PC-9 (cell line): ENCODE measurements around the gene KDM1A. TPM values are rescaled to one million over a fixed set of nuclear protein-coding genes. Genes with fewer than 3 reads are reported as not detected.

Experiments used
- BruUV-seq: library from RNA; stranded (reverse); fragments of 400-500 nt; replicated peaks from 2 replicates; lab custom pipeline; 2021; lab: Mats Ljungman, UMichigan
- CTCF ChIA-PET: fragments of 300-600 bp; sonication (Branson Sonifier 250); formaldehyde crosslinking; loops from one replicate; lab custom pipeline; 2022; ENCODE audit warnings: antibody characterized with exemption; lab: Charles Lee
- POLR2A ChIA-PET: fragments of 300-600 bp; sonication (Branson Sonifier 250); formaldehyde crosslinking; loops from one replicate; lab custom pipeline; 2022; ENCODE audit warnings: antibody characterized with exemption; ENCODE audit not compliant: unreplicated experiment; lab: Charles Lee
- DNase-seq, 2 experiments: peaks; one replicate each; pipeline versions ENCODE4 v3.0.0 to v3.0.0-alpha.2; 2015 to 2022; ENCODE audit warnings: mixed read lengths in 1 of 2
- H2AFZ ChIP-seq: fragments of 200-600 bp; sonication (generic); 2 replicates; pipeline ENCODE4 v1.8.1; 2017; ENCODE audit warnings: antibody characterized with exemption
- H3F3A ChIP-seq: fragments of 200-600 bp; sonication (generic); 2 replicates; pipeline ENCODE4 v1.8.1; 2017; ENCODE audit warnings: antibody characterized with exemption, mild to moderate bottlenecking, low read depth; ENCODE audit not compliant: insufficient read depth
- H3K27ac ChIP-seq: fragments of 200-600 bp; sonication (generic); 2 replicates; pipeline ENCODE4 v1.6.1; 2016; ENCODE audit warnings: mixed run types
- H3K27me3 ChIP-seq: fragments of 200-600 bp; sonication (generic); 2 replicates; pipeline ENCODE4 v1.6.1; 2016; ENCODE audit warnings: low read depth, mixed run types; ENCODE audit not compliant: insufficient read depth
- H3K36me3 ChIP-seq: fragments of 200-600 bp; sonication (generic); 2 replicates; pipeline ENCODE4 v1.6.1; 2016; ENCODE audit warnings: low read depth, mixed run types
- H3K4me1 ChIP-seq: fragments of 200-600 bp; sonication (generic); replicated peaks from 2 replicates; pipeline ENCODE4 v1.6.1; 2016; ENCODE audit warnings: mixed run types; ENCODE audit not compliant: insufficient read depth
- H3K4me2 ChIP-seq: fragments of 200-600 bp; sonication (generic); 2 replicates; pipeline ENCODE4 v1.6.1; 2017; ENCODE audit warnings: mixed run types
- H3K4me3 ChIP-seq: fragments of 200-600 bp; sonication (generic); 2 replicates; pipeline ENCODE4 v1.6.1; 2016; ENCODE audit warnings: mixed run types
- H3K79me2 ChIP-seq: fragments of 200-600 bp; sonication (generic); 2 replicates; pipeline ENCODE4 v1.6.1; 2017; ENCODE audit warnings: low read depth, mixed run types
- H3K9me2 ChIP-seq: fragments of 200-600 bp; sonication (generic); 2 replicates; pipeline ENCODE4 v1.8.1; 2017; ENCODE audit warnings: mild to moderate bottlenecking; ENCODE audit not compliant: insufficient read depth
- H3K9me3 ChIP-seq: fragments of 200-600 bp; sonication (generic); 2 replicates; pipeline ENCODE4 v1.8.1; 2016; ENCODE audit warnings: low read depth; ENCODE audit not compliant: insufficient read depth
- H4K20me1 ChIP-seq: fragments of 200-600 bp; sonication (generic); 2 replicates; pipeline ENCODE4 v1.8.1; 2017; ENCODE audit not compliant: insufficient read depth
- EZH2 ChIP-seq: fragments of 200-600 bp; sonication (generic); IDR thresholded peaks from 2 replicates; pipeline ENCODE4 v1.8.0; 2017; ENCODE audit warnings: antibody characterized with exemption, low read depth
- intact Hi-C: fragments of 100-400 bp; cut with micrococcal nuclease; formaldehyde crosslinking; loops from one replicate; pipeline ENCODE4 v1.10.0; 2022; ENCODE audit not compliant: unreplicated experiment
- total RNA-seq: library from RNA; stranded (reverse); gene quantifications from 2 replicates; pipeline ENCODE4 v1.2.3, GENCODE V29; 2021
- TF ChIP-seq, protein P1 (sequence below): fragments of 200-600 bp; sonication (generic); conservative IDR thresholded peaks from 2 replicates; pipeline ENCODE4 v1.6.1; 2017; ENCODE audit warnings: mixed run types, antibody characterized with exemption, mild to moderate bottlenecking, moderate library complexity

The KDM1A gene
- total RNA-seq, 1 experiment from 2014 or later, result 213 TPM

GRCh38 chr1:23035823-23036452 lies 16.7 kb downstream of the KDM1A start:
- H3K27ac ChIP-seq, result peak overlapping the region; percentile 49
- intact Hi-C loops, result no loop called here

DNA sequence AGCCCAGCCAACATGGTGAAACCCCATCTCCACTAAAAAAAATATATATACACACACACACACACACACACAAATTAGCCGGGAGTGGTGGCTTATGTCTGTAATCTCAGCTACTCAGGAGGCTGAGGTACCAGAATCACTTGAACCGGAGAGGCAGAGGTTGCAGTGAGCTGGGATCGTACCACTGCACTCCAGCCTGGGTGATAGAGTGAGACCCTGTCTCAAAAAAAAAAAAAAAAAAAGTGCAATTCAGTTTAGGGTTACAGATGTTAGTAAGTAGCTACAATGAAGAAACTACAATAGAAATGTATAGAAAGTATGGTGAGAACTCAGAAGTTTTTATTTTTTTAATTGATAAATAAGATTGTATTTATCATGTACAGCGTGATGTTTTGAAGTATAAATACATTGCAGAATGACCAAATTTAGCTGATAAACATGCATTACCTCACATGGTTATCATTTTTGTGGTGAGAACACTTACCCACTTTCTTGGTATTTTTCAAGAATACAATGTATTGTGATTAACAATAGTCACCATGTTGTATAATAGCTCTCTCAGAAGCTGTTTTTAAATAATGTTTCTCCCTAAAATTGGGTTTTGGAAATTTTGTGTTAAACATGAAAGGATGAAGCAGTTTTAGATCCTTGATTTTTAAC lies 17.9 kb downstream of the KDM1A start:
- no TSS peak for BruUV-seq
- Histone ChIP-seq H3K27ac (0 out of 2 replicates have a peak overlapping the region, but pooled peaks have one; percentile 56), H4K20me1 (peaks cover 90% of the 10 kb centered on the region), H3K4me2 (no peak overlapping the region), H3K4me3 (no peak overlapping the region), H3F3A (peaks cover 58% of the 10 kb centered on the region), H3K9me2 (no peaks in the 10 kb centered on the region), H3K9me3 (no peaks in the 10 kb centered on the region), H3K27me3 (no peaks in the 10 kb centered on the region), H3K79me2 (peaks cover 100% of the 10 kb centered on the region), H3K36me3 (peaks cover 22% of the 10 kb centered on the region), H2AFZ (no peak overlapping the region), H3K4me1 (peaks cover 54% of the 10 kb centered on the region)
- intact Hi-C loops, result no loop called here
- ChIA-PET CTCF (interaction anchor here (0.6 kb wide), 1 partner anchor 15 kb away, joined by 7 read pairs; no protein-coding TSS in a partner anchor), POLR2A (interaction anchor here (0.6 kb wide), 1 partner anchor 10 kb away, joined by 3 read pairs; no protein-coding TSS in a partner anchor)
- TF ChIP-seq EZH2, result no peak
- TF ChIP-seq, protein P1, sequence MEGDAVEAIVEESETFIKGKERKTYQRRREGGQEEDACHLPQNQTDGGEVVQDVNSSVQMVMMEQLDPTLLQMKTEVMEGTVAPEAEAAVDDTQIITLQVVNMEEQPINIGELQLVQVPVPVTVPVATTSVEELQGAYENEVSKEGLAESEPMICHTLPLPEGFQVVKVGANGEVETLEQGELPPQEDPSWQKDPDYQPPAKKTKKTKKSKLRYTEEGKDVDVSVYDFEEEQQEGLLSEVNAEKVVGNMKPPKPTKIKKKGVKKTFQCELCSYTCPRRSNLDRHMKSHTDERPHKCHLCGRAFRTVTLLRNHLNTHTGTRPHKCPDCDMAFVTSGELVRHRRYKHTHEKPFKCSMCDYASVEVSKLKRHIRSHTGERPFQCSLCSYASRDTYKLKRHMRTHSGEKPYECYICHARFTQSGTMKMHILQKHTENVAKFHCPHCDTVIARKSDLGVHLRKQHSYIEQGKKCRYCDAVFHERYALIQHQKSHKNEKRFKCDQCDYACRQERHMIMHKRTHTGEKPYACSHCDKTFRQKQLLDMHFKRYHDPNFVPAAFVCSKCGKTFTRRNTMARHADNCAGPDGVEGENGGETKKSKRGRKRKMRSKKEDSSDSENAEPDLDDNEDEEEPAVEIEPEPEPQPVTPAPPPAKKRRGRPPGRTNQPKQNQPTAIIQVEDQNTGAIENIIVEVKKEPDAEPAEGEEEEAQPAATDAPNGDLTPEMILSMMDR, result no peak
- DNase-seq, result no peak

More at GRCh38 chr1:23035823-23036452, 16.7 kb downstream of the KDM1A start:
- H3K4me1 ChIP-seq, result peaks cover 67% of the 10 kb centered on the region
- TF ChIP-seq, protein P1, result no peak
- TF ChIP-seq EZH2, result no peak
- DNase-seq, result no peak
- H3K36me3 ChIP-seq, result peaks cover 22% of the 10 kb centered on the region
- peaks cover 57% of the 10 kb centered on the region for H3F3A ChIP-seq
- CTCF ChIA-PET, result no interaction called here
- H2AFZ ChIP-seq, result no peak overlapping the region
- no TSS peak for BruUV-seq
- H3K27me3 ChIP-seq, result no peaks in the 10 kb centered on the region
- no peaks in the 10 kb centered on the region for H3K9me2 ChIP-seq
- H4K20me1 ChIP-seq, result peaks cover 87% of the 10 kb centered on the region
- no peaks in the 10 kb centered on the region for H3K9me3 ChIP-seq
- POLR2A ChIA-PET, result no interaction called here
- H3K79me2 ChIP-seq, result peaks cover 100% of the 10 kb centered on the region
- H3K4me2 ChIP-seq, result peak overlapping the region; percentile 36; the same call in 1 of the 2 replicates
- no peak overlapping the region for H3K4me3 ChIP-seq

DNA sequence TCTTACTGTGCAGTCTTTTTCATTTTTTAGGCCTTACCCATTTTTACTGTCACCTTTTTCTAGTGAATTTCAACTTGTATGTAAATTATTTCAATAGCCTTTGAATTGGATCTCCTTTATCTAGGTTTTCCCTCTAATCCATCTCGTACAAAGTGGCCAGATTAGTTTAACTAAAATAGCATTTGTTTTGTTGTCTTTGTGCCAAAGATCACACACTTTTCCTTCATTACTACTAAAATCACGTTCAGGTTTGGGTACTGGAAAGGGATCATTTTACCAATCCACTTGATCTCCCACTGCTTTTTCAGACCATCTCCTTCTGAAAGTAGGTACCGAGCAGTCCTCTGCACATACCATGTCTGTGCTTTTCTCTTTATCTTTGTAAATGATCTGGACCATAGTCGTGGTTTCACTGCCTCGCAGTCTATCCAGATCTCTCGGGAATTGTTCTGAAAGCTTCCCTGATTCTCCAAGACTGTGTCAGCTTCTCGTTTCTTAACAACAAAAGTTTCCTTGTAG lies 20.1 kb downstream of the KDM1A start:
- Histone ChIP-seq H3K27me3 (no peaks in the 10 kb centered on the region), H3K27ac (peak overlapping the region; percentile 56), H3K9me3 (no peaks in the 10 kb centered on the region), H3F3A (peaks cover 44% of the 10 kb centered on the region), H3K4me1 (peaks cover 38% of the 10 kb centered on the region), H3K4me2 (0 out of 2 replicates have a peak overlapping the region, but pooled peaks have one; percentile 1), H4K20me1 (peaks cover 88% of the 10 kb centered on the region), H3K79me2 (peaks cover 98% of the 10 kb centered on the region), H3K9me2 (no peaks in the 10 kb centered on the region), H2AFZ (no peak overlapping the region), H3K4me3 (no peak overlapping the region), H3K36me3 (peaks cover 18% of the 10 kb centered on the region; the same call in 1 of the 2 replicates)
- intact Hi-C loops, result no loop called here
- ChIA-PET POLR2A (no interaction called here), CTCF (no interaction called here)
- BruUV-seq, result no TSS peak
- DNase-seq, result no peak
- TF ChIP-seq EZH2, result no peak
- TF ChIP-seq, protein P1, result no peak
